IPS DF 6.9 (cell line): ENCODE data around the gene TRPV2.

ENCODE experiments used
- DNase-seq: peaks from one replicate; pipeline ENCODE4 v3.0.0-alpha.2; 2013; ENCODE audit warnings: low read depth, low spot score
- H3K27ac ChIP-seq: one replicate; pipeline ENCODE4 v1.5.1; 2013; ENCODE audit warnings: low read length, control low read depth
- H3K27me3 ChIP-seq: 2 replicates; pipeline ENCODE4 v1.6.1; 2013; ENCODE audit warnings: mild to moderate bottlenecking, low read length; ENCODE audit not compliant: control insufficient read depth, insufficient read depth
- H3K36me3 ChIP-seq: 2 replicates; pipeline ENCODE4 v1.6.1; 2013; ENCODE audit warnings: low read length; ENCODE audit not compliant: control insufficient read depth, insufficient read depth
- H3K4me1 ChIP-seq: 2 replicates; pipeline ENCODE4 v1.6.1; 2013; ENCODE audit warnings: low read length; ENCODE audit not compliant: control insufficient read depth, insufficient read depth
- H3K4me3 ChIP-seq: 2 replicates; pipeline ENCODE4 v1.5.1; 2013; ENCODE audit warnings: mild to moderate bottlenecking, low read length
- H3K9me3 ChIP-seq: 2 replicates; pipeline ENCODE4 v1.6.1; 2013; ENCODE audit warnings: low read length, inconsistent platforms; ENCODE audit not compliant: control insufficient read depth, insufficient read depth
- WGBS: extraction: QIAGEN DNeasy Blood & Tissue Kit; methylation state at CpG from one replicate; pipeline ENCODE4 v1.1.7; 2013; ENCODE audit warnings: mixed read lengths, missing lambda C conversion rate; ENCODE audit not compliant: insufficient read length, insufficient coverage; 5-methylcytosine and 5-hydroxymethylcytosine counted together

The TRPV2 gene

DNA sequence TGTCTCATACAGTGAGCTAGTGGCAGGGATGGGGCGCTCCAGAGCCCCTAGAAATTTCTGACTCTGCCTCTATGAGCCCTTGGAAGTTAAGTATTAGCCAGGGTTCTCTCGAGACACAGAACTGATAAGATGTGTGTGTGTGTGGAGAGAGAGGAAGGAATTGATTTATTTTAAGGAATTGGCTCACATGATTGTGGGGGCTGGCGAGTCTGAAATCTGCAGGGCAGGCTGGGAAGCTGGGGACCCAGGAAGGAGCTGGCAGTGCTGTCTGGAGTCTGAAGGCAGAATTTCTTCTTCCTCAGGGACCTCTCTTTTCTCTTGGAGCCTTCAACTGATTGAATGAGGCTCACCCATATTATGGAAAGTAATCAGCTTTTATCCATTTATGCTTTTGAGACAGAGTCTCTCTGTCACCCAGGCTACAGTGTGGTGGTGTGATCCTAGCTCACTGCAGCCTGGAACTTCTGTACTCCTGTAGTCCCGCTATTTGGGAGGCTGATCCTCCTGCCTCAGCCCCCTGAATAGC, 59.9 kb downstream of the TRPV2 start:
- no peak overlapping the region for H3K4me3 ChIP-seq
- no CpG with 5 or more reads among the region's 4 CpGs for WGBS
- H3K36me3 ChIP-seq: no peaks in the 10 kb centered on the region; the same call in 1 of the 2 replicates
- no peaks in the 10 kb centered on the region for H3K4me1 ChIP-seq
- no peaks in the 10 kb centered on the region for H3K27me3 ChIP-seq
- H3K9me3 ChIP-seq: no peaks in the 10 kb centered on the region
- no peak for DNase-seq
- no peak overlapping the region for H3K27ac ChIP-seq

DNA sequence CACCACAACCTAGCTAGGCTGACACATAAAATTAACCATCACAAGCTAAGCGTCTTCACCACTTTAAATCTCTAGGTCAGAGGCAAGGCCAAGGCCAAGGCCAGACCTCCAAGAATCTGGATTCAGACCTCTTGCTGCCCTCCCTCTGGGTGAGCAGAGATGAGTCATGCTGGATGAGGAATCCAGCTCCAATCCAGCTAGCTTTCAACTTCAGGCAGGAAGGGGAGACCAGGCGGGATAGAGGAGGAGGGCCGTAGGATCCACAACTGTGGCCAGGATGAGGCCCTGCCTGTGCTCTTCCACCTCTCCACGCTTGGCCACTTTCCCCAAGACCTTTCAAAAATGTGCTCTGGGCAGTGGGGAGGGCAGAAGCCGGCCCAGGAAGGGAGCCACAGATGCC, 61.9 kb downstream of the TRPV2 start:
- no peaks in the 10 kb centered on the region; the same call in 1 of the 2 replicates for H3K36me3 ChIP-seq
- peaks cover 3% of the 10 kb centered on the region for H3K4me1 ChIP-seq
- no peaks in the 10 kb centered on the region for H3K27me3 ChIP-seq
- H3K27ac ChIP-seq: no peak overlapping the region
- no peaks in the 10 kb centered on the region for H3K9me3 ChIP-seq
- no peak overlapping the region for H3K4me3 ChIP-seq
- DNase-seq: no peak
- WGBS: no CpG with 5 or more reads among the region's 5 CpGs

- peaks cover 3% of the 10 kb centered on the region for H3K4me1 ChIP-seq
- H3K9me3 ChIP-seq: no peaks in the 10 kb centered on the region
- H3K27ac ChIP-seq: no peak overlapping the region
- H3K36me3 ChIP-seq: no peaks in the 10 kb centered on the region; the same call in 1 of the 2 replicates
- no peak overlapping the region for H3K4me3 ChIP-seq
- no peak for DNase-seq
- no peaks in the 10 kb centered on the region for H3K27me3 ChIP-seq
- WGBS: no CpG with 5 or more reads among the region's 8 CpGs
Observed at GRCh38 chr17:16477666-16478065, 62.3 kb downstream of the TRPV2 start.

- Histone ChIP-seq H3K4me1 (peaks cover 3% of the 10 kb centered on the region), H3K27me3 (no peaks in the 10 kb centered on the region), H3K4me3 (no peak overlapping the region), H3K27ac (no peak overlapping the region), H3K36me3 (no peaks in the 10 kb centered on the region; the same call in 1 of the 2 replicates), H3K9me3 (no peaks in the 10 kb centered on the region)
- no CpG with 5 or more reads among the region's 6 CpGs for WGBS
- DNase-seq: no peak
Observed at GRCh38 chr17:16478649-16479048, 63.3 kb downstream of the TRPV2 start.

DNA sequence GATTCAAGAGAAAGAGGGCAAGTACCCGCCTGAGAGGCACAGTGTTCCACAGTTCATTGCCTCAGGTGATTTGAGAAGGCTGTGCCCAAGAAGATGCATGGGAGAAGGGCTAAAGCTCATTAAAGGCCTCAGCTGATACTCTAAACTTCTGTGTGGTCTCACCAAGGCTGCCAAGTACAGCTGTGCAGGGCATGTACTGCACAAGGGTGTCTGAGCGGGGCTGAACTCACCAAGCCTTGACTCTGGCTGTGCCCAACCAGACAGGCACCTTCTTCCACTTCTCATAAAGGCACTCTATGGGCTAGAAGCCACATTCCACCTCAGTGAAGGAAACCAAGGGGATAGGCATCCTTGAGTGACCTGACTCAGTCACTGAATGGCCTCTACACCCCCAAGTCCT, 63.9 kb downstream of the TRPV2 start:
- H3K36me3 ChIP-seq: no peaks in the 10 kb centered on the region
- H3K27me3 ChIP-seq: no peaks in the 10 kb centered on the region
- H3K4me3 ChIP-seq: no peak overlapping the region
- WGBS: no CpG with 5 or more reads among the region's 2 CpGs
- H3K9me3 ChIP-seq: no peaks in the 10 kb centered on the region
- H3K4me1 ChIP-seq: peaks cover 3% of the 10 kb centered on the region
- no peak for DNase-seq
- H3K27ac ChIP-seq: no peak overlapping the region

DNA sequence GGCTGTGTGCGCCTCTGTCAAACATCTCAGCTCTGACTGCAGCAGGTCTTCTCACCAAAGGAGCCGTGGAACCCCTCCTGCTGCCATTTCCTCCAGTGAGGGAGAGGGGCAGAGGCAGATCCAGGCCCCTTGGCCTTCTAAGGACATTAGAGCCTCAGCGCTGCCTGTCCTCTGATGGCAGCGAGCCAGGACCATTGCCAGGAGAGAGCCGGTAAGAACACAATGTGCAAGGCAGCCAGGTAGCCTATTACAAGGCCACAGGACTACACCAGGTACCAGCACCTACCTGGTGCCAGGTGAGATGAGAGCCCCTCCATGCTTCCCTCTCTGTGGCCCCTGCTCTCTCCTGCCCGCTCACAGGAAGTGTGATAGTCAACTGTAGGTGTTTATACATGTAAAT, 65.6 kb downstream of the TRPV2 start:
- no peak for DNase-seq
- Histone ChIP-seq H3K36me3 (no peaks in the 10 kb centered on the region), H3K27me3 (no peaks in the 10 kb centered on the region), H3K4me3 (no peak overlapping the region), H3K27ac (no peak overlapping the region), H3K9me3 (no peaks in the 10 kb centered on the region), H3K4me1 (peaks cover 12% of the 10 kb centered on the region)
- no CpG with 5 or more reads among the region's 6 CpGs for WGBS

DNA sequence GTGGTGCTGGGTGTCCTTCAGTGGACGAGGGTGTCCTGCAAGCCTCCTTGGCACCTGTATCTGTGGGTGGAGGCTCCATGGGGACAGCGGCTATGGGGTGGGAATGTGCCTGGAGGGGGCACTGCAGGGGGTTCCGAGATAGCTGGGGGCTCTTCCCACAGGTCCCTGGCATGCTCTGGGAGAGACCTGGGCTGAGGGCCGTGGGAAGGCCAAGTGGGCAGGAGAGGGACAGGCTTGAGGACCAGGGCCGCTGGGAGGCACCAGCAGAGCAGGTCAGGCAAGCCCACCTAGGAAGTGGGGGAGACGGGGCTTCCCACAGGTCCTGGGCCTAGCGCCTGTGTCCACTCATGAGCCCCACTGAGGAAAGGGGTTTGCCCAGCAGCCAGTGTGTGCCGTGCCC, 66.9 kb downstream of the TRPV2 start:
- no CpG with 5 or more reads among the region's 8 CpGs for WGBS
- H3K27me3 ChIP-seq: no peaks in the 10 kb centered on the region
- H3K9me3 ChIP-seq: no peaks in the 10 kb centered on the region
- peaks cover 20% of the 10 kb centered on the region for H3K4me1 ChIP-seq
- no peaks in the 10 kb centered on the region for H3K36me3 ChIP-seq
- H3K27ac ChIP-seq: no peak overlapping the region
- DNase-seq: no peak
- H3K4me3 ChIP-seq: no peak overlapping the region

DNA sequence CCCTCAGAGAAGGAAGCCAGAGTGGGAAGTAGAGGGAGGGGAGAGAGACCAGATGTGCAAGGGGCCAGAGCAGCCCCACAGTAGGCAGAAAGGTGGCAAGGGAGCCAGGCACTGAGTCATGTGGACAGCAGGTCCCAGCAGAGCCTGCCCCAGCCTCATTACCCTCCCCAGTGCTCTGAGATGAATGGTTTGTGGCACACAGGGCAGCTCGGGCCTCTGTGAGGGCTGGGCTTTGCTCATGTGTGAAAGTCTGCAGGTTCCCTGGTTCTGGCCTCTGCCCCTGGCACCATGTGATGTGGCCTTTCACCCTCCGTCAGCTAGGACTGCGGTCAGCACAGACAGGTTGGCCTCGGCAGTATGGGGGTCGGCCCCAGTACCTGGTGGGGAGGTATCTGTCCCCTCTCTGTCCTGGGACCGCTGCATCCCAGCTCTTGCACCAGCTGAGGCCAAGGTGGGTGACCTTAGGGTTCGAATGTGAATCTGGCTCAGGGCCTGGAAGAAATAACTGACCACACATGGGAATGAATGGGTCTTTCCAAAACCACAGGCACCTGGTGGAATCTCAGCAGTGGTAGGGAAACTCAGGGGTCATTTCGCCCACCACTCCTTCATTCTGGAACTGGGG, 67.8 kb downstream of the TRPV2 start:
- Histone ChIP-seq H3K36me3 (no peaks in the 10 kb centered on the region), H3K9me3 (no peaks in the 10 kb centered on the region), H3K27ac (no peak overlapping the region), H3K4me3 (no peak overlapping the region), H3K4me1 (peaks cover 22% of the 10 kb centered on the region), H3K27me3 (no peaks in the 10 kb centered on the region)
- no CpG with 5 or more reads among the region's 8 CpGs for WGBS
- DNase-seq: no peak

DNA sequence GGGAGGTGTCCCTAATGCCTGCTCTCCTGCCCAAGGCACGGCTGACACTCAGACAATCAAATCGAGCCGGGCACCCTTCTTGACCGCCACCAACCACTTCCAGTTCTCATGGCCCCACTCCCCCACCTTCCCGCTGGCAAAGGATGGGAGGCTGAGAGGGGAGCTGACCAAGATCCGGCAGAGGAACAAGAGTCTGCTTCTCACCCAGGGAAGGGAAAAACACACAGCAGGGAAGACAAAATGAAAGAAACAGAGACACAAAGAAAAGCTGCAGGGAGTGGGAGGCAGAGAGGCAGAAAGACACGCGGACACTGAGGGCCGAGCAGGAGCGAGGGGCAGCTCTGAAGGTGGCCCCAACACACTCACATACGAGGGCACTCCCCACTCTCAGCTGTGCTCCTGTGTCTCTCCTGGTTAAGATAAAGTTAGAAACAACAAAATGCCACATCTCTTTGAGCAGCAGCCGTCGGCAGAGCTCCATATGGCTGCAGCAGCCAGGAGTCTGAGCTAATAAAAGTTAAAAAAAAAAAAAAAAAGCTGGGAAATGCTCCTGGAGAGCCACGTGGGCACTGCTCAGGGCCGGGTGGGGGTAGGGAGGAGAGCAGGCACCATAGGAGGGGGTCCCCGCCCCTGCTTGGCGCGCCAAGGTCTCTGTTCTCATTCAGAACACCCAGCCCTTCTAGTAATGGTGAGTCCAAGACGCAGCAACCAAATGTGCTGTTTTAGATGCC, 69.2 kb downstream of the TRPV2 start:
- Histone ChIP-seq H3K27ac (no peak overlapping the region), H3K4me1 (peaks cover 22% of the 10 kb centered on the region), H3K36me3 (no peaks in the 10 kb centered on the region), H3K4me3 (no peak overlapping the region; the same call in 1 of the 2 replicates), H3K9me3 (no peaks in the 10 kb centered on the region), H3K27me3 (no peaks in the 10 kb centered on the region)
- DNase-seq: no peak
- WGBS: no CpG with 5 or more reads among the region's 19 CpGs
